DMS 273 (cell line): Measurements from ENCODE around the gene GPR137C.
"Not testable (repeated sequence)": the region's sequence is repeated elsewhere in the genome, so short reads cannot be mapped to it uniquely, and the experiment has no call there.

Experiments used
- DNase-seq: peaks from one replicate; lab custom pipeline; 2025; ENCODE audit not compliant: unreplicated experiment; lab: John Stamatoyannopoulos, UW

Gene GPR137C

GRCh38 chr14:52563120-52563519, 10.5 kb downstream of the GPR137C start:
- no peak for DNase-seq

GRCh38 chr14:52568454-52568853, 15.8 kb downstream of the GPR137C start:
- DNase-seq: not testable (repeated sequence)

GRCh38 chr14:52575858-52576257, 23.2 kb downstream of the GPR137C start:
- no peak for DNase-seq

GRCh38 chr14:52583544-52583943, 30.9 kb downstream of the GPR137C start:
- no peak for DNase-seq

- no peak for DNase-seq
These were observed 37.0 kb downstream of the GPR137C start for GRCh38 chr14:52589646-52590045.

GRCh38 chr14:52590318-52590717, 37.7 kb downstream of the GPR137C start:
- DNase-seq: no peak

GRCh38 chr14:52596320-52596719, 43.7 kb downstream of the GPR137C start:
- no peak for DNase-seq

- no peak for DNase-seq
These were observed 44.2 kb downstream of the GPR137C start for GRCh38 chr14:52596861-52597260.

GRCh38 chr14:52598568-52598967, 45.9 kb downstream of the GPR137C start:
- no peak for DNase-seq

GRCh38 chr14:52599974-52600373, 47.3 kb downstream of the GPR137C start:
- DNase-seq: no peak

- no peak for DNase-seq
These were observed 49.5 kb downstream of the GPR137C start for GRCh38 chr14:52602131-52602530.

GRCh38 chr14:52607061-52607460, 54.4 kb downstream of the GPR137C start:
- no peak for DNase-seq

GRCh38 chr14:52609445-52610044, 56.9 kb downstream of the GPR137C start:
- no peak for DNase-seq

- DNase-seq: no peak
These were observed 57.6 kb downstream of the GPR137C start for GRCh38 chr14:52610187-52610586.

GRCh38 chr14:52618602-52619001, 66.0 kb downstream of the GPR137C start:
- no peak for DNase-seq

- DNase-seq: no peak
These were observed 67.1 kb downstream of the GPR137C start for GRCh38 chr14:52619687-52620086.

- no peak for DNase-seq
These were observed 87.5 kb downstream of the GPR137C start for GRCh38 chr14:52640137-52640536.

- DNase-seq: no peak
These were observed 89.1 kb downstream of the GPR137C start for GRCh38 chr14:52641745-52642144.

- no peak for DNase-seq
These were observed 96.9 kb downstream of the GPR137C start for GRCh38 chr14:52649511-52649910.

GRCh38 chr14:52650774-52651173, 98.1 kb downstream of the GPR137C start:
- DNase-seq: no peak

- no peak for DNase-seq
These were observed 104.3 kb downstream of the GPR137C start for GRCh38 chr14:52656905-52657304.

GRCh38 chr14:52660325-52660724, 107.7 kb downstream of the GPR137C start:
- no peak for DNase-seq

GRCh38 chr14:52660832-52661231, 108.2 kb downstream of the GPR137C start:
- no peak for DNase-seq
